Activated naive CD4-positive, alpha-beta T cell treated with anti-CD3 and anti-CD28 coated beads for 36 hours (primary cell): ENCODE results near the gene C3orf38. TPM values are rescaled to one million over a fixed set of nuclear protein-coding genes. Genes with fewer than 3 reads are reported as not detected.

Experiments used
- total RNA-seq, 2 experiments: library from RNA; stranded (reverse); gene quantifications; one replicate each; pipeline ENCODE4 v1.2.3, GENCODE V29; 2021

The C3orf38 gene
- total RNA-seq, 2 experiments from 2014 or later = 16.0 to 16.7 TPM

Other genes with a start within 250 kb of the C3orf38 start
- gene CGGBP1, start 91.0 kb upstream of the C3orf38 start, total RNA-seq = 10 to 100 TPM; 91.9 to 94.0 TPM
- gene ZNF654, start 90.7 kb upstream of the C3orf38 start, total RNA-seq = 10 to 100 TPM; 17.8 to 18.8 TPM